Gastroesophageal sphincter (tissue), 3 donors: ENCODE data around the gene PLD5.

Experiments used
- EP300 ChIP-seq: sonication (generic); formaldehyde crosslinking; IDR thresholded peaks from one replicate; pipeline ENCODE4 v1.6.1; 2017; ENCODE audit warnings: antibody characterized with exemption, mild to moderate bottlenecking
- POLR2A ChIP-seq, 2 donors: fragments of 450-650 bp; IDR thresholded peaks; one replicate each; pipeline ENCODE4 v1.6.1; 2017; ENCODE audit warnings: antibody characterized with exemption in 2 of 2, mild to moderate bottlenecking in 2 of 2, moderate library complexity in 1 of 2
- POLR2AphosphoS5 ChIP-seq: sonication (generic); formaldehyde crosslinking; IDR thresholded peaks from one replicate; pipeline ENCODE4 v1.6.1; 2017; ENCODE audit warnings: antibody characterized with exemption
- TF ChIP-seq, protein P1 (sequence below), 4 experiments: fragments of 200-600 bp in 2 of 4; fragments of 450-650 bp in 2 of 4; sonication (generic) in 1 of 4; IDR thresholded peaks; one replicate each; pipeline ENCODE4 v1.5.1; 2017 to 2019; ENCODE audit warnings: antibody characterized with exemption in 4 of 4, mild to moderate bottlenecking in 2 of 4, moderate library complexity in 2 of 4

DNA sequence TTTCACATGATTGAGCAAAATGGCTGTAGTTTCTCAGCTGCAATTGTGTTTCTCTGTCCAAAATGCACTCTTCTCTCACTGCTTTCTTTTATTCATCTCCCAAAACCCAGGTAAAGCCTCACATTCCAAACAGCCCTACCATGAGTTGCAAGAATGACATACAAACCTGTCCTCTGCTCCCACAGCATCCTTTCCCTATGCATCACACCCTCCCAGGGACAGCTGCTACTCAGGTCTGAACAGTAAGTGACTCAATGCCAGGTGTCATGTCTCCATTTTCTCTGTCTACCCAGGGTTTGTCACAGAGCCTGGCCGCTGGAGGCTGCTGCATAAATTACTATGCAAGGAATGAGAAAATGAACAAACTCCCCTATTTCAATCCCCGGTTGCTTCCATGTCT, 118.5 kb downstream of the PLD5 start:
- TF ChIP-seq POLR2A (IDR thresholded peaks at IDR 0.05) (no peak), EP300 (no peak), POLR2AphosphoS5 (no peak)
- TF ChIP-seq, protein P1, sequence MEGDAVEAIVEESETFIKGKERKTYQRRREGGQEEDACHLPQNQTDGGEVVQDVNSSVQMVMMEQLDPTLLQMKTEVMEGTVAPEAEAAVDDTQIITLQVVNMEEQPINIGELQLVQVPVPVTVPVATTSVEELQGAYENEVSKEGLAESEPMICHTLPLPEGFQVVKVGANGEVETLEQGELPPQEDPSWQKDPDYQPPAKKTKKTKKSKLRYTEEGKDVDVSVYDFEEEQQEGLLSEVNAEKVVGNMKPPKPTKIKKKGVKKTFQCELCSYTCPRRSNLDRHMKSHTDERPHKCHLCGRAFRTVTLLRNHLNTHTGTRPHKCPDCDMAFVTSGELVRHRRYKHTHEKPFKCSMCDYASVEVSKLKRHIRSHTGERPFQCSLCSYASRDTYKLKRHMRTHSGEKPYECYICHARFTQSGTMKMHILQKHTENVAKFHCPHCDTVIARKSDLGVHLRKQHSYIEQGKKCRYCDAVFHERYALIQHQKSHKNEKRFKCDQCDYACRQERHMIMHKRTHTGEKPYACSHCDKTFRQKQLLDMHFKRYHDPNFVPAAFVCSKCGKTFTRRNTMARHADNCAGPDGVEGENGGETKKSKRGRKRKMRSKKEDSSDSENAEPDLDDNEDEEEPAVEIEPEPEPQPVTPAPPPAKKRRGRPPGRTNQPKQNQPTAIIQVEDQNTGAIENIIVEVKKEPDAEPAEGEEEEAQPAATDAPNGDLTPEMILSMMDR (IDR thresholded peaks at IDR 0.05), result no peak
